ENCODE data around the gene CARD14.
A peak's percentile ranks its signal among the peaks of the same experiment; 100 is the strongest.

The CARD14 gene

DNA sequence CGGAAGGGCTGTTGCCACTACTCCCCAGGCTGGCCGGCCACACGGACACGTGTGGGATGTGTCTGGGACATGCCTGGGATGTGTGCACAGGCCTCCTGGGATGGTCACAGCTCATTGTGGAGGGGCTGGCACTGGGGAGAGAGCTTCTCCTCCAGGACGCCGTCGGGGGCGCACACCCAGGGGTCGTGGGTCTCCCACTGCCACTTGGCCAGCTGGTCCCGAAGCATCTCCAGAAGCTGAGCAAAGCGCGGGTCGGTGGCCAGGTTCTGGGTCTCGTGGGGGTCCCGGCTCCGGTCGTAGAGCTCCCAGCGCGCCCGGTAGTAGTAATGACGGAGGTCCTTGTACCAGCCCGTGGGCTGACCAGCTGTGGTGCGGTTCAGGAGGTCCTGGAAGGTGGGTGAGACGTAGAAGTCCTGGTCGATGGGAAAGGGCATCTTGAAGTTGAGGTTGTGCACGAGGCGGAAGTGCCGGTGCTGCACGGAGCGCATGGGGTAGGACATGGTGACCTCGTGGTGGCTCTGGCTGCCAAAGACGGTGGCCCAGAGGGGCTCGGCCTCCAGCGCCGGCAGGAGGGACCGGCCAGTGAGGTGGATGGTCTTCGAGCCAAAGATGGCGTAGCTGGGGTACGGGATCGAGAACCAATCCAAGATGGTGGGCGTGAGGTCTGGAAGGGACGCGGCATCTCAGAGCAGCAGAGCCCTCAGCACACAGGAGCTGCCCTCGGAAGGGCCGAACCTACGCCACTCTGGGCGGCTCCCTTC is 40.7 kb downstream of the CARD14 start:
- DNase-seq (ENCODE audit: low read depth in 3 of 3) = no peak

DNA sequence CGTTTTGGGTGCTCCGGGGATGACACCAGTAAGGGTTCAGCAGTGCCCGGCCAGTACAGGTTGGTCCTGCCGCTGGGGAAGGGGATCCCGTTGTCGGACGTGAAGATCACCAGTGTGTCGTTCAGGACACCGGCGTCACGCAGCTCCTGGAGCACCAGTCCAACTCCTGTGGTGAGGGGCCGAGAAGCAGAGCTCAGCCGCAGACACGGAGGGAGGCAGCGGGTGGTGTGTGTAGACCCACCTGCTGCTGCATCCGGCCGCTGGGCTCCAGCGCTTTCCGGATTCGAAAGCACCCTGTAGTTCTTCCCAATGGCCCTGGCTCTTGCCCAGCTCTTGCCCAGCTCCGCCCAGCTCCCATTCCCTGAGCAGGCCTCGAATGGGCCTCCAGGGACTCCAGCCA is 42.3 kb downstream of the CARD14 start:
- no peak for DNase-seq (ENCODE audit: low read depth in 3 of 3)

DNA sequence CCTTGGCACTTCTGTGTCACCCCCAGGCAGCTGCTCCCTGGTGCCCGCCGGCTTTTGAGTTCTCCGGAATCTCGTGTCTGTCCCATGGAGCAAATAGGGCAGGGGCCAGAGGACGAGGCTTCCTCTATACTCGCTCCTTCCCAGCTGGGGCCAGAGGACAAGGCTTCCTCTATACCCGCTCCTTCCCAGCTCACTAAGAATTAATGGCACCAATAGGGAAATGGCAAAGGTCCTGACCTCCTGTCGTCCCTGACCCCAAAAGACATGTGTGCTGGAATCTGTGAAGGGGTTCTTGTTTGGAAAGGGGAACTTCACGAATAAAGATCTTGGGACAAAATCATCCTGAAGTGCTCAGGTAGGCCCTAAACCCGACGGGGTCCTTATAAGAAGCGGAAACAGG is 42.7 kb downstream of the CARD14 start:
- no peak for DNase-seq (ENCODE audit: low read depth in 3 of 3)

DNA sequence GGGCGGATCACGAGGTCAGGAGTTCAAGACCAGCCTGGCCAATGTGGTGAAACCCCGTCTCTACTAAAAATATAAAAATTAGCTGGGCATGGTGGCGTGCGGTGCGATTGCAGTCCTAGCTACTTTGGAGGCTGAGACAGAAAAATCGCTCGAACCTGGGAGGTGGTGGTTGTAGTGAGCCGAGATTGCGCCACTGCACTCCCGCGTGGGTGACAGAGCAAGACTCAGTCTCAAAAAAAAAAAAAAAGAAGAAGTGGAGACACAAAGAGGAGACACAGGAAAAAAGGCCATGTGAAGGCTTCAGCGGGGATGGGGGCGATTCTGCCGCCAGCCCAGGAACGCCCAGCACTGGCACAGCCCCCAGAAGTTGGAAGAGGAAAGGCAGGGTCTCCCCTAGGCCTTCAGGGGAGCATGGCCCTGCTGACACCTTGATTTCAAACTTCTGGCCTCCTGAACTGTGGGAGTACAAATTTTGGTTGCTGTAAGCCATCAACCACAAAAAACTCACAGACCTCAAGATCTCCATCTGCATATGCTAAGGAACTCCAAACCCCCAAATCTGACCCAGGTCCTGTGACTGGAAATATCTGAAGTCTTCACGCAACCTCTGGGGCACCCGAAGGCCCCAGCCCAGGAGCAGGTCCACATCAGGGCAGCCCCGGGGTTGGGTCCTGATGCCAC is 43.3 kb downstream of the CARD14 start:
- DNase-seq (ENCODE audit: low read depth in 3 of 3) = no peak

DNA sequence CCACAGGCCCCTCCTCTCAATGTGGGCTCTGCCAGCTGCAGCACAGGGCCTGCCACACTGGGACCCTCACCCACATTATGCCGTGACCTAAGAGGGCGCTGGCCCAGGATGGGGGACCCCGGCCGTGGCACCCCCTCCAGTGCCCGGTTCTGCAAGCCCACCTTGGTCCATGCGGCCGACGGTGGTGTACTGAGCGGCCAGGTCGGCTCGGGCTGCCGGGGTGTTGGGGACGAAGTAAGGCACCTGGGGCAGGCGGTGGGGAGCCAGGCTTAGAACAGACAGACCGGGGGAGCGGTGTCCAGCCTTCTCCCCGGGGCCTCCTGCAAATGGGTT is 43.8 kb downstream of the CARD14 start:
- DNase-seq (ENCODE audit: low read depth in 3 of 3) = no peak

DNA sequence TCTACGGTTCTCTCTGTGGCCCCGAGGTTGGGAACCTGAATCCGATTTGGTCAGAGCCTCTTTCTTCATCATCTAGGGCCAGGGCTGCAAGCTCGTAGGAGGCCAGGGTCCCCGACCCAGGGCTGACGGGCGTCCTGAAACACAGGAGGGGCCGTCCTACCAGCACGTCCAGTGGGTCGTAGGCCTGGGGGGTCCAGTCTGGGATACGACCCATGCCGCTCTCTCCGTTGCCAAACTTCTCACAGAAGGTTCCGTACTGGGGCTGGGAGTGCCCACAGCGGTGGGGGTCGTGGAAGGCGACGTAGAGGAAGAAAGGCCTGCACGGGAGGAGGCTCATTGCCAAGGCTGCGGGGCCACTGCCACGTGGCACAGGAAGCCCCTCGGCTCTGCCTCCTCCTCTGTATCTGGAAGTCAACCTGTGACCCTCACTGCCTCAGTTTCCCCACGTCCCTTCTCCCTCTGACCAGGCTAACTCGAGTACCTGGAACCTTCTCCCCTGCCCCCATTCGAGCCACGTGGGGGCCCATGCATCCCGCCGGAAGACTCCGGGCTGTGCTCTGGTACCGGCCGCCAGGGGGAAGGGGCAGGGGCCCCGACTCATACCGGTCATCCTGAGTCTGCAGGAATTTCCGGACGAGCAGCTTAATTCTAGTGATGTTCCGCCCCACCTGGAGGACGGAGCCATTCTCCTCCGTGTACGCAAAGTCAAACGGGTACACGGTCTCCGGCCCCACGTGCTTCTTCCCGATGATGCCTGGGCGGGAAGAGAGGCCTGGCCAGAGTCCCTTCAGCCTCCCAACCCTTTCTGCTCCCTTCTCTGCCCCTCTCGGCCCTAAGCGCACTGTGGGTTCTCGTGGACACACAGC is 44.4 kb downstream of the CARD14 start:
- DNase-seq (ENCODE audit: low read depth in 3 of 3) = no peak

DNA sequence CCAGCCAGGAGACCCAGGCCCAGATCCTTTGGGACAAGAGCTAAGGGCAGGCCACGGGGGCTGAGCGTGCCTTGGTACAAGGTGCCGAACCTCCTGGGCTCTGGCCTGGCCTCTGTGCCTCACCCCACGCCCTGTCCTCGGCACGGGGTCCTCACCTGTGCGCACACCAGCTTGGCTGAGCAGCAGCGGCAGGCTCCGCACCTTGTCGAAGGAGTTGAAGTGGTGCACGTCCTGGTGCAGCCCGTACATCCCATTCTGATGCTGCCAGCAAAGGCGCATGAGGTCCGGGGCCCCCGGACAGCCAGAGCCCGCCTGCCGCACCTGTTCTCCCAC is 45.0 kb downstream of the CARD14 start:
- no peak for DNase-seq (ENCODE audit: low read depth in 3 of 3)

DNA sequence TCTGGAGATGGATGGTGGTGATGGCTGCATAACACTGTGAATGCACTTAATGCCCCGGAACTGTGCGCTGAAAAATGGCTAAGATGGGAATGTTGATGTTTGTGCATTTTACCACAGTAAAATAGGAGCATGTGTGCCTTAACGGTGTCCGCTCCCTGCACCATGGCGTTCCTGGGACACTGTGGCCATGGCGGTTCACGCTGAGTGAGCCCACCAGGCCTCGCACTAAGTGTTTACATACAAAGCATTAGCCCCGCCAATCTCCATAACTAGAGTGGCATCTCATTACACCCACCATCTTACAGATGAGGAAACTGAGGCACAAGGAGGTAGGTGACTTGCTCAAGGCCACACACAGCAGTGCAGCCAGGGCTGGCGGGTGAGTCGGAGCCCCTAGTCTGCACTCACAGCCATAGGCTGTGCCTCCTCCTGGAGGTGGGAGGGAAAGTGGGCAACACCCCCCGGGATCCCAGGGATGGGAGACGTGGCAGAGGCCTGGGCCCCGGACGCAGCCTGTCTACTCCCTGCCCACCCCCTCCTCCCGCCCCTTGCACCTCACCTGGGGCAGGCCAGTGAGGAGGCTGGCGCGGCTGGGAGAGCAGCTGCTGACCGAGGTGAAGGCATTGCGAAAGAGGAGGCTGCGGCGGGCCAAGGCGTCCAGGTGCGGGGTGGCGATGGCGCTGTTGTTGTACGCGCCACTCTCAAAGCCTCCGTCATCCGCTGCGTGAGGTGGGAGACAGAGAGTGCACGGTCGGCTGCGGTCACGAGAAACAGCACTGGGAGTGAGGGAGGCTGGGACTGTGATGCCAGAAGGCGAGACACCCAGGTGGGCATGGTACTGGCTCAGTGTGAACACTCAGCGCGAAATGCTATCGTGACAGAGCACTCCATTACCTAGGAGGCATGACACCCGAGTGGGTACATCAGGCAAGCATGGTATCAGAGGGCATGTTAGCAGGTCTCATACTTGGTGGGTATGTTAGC is 46.9 kb downstream of the CARD14 start:
- DNase-seq (ENCODE audit: low read depth in 3 of 3) = no peak

DNA sequence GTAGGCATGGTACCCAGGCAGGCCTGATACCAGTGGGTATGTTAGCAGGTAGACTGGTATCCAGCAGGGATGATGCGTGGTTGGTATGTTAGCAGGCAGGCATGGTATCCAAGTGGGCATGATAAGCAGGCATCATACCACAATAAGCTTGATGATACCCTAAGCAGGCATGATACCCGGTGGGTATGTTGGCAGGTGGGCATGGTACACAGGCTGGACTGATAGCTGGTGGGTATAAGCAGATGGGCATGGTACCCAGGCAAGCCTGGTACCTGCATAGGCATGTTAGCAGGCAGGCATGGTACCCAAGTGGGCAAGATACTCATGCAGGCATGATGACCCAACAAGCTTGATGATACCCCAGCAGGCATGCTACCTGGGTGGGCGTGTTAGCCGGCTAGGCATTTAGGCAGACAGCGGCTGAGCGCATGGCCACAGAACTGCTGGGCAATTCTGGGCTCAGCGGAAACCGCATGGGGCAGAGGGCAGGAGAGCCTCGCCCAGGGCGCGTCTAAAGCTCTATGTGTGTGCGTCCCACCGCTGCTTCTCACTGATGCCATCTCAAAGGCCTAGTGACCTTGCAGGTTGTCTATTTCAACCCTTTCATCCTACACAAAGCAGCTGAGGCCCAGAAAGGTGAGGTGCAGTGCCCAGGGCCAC is 48.0 kb downstream of the CARD14 start:
- no peak for DNase-seq (ENCODE audit: low read depth in 3 of 3)

DNA sequence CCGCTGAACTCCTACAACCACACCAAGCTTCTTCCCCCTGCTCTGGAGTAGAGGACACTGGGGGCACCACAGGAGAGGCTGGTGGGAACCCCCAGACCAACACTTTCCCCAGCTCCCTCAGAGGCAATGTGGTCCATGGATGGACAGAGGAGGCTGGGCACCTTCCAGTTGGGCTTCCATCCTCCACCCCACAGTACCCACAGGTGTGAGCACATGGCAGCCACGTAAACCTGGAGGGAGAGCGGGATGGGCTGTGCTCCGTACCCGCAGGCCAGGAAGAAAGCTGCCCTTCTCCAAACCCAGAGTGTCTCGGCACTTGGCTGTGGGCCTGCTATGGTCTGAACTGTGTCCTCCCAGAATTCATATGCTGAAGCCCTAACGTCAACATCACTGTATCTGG is 48.6 kb downstream of the CARD14 start:
- DNase-seq (ENCODE audit: low read depth in 3 of 3) = no peak

DNA sequence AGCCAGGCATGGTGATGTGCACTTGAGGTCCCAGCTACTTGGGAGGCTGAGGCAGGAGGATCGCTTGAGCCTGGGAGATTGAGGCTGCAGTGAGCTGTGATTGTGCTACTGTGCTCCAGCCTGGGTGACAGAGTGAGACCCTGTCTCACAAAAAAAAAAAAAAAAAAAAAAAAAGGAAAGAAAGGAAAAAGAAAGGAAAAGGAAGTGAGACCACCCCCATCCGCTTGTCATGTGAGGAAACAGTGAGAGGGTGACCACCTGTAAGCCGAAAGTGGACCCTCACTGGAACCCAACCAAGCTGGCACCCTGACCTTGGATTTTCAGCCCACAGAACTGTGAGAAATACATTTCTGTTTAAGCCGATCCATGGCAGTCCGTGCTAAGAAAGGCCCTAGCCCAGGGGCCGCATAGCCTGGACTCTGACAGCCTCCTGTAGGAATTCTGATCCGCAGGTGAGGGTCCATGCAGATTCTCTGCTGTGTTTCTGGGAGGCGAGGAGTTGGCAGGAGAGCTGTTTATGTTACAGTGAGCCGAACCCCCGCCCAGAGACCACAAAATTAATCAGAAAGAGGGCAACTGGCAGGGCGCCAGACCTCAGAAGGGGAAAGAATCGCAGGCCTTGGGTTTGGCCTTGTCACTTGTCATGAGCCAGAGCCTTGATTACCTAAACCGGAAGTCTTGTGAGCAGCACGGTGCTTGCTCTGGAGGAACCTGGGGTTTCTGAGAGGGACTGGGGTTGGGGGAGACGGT is 49.4 kb downstream of the CARD14 start:
- DNase-seq (ENCODE audit: low read depth in 3 of 3) = peak; percentile 78 to 91 (median 83)

DNA sequence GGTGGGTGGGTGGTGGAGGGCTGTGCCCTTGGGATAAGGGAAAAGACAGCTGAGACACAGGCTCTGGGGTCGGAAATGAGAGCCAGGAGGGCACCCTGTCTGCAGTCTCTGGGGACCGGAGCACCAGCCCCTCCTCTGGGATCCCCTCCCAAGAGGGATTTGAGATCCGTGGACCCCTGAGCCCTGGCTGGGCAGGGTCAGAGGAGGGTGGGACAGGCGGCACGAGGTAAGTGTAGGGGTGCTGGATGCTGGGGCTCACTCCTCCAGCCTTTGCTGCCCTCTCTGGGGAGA is 49.9 kb downstream of the CARD14 start:
- no peak for DNase-seq (ENCODE audit: low read depth in 3 of 3)

DNA sequence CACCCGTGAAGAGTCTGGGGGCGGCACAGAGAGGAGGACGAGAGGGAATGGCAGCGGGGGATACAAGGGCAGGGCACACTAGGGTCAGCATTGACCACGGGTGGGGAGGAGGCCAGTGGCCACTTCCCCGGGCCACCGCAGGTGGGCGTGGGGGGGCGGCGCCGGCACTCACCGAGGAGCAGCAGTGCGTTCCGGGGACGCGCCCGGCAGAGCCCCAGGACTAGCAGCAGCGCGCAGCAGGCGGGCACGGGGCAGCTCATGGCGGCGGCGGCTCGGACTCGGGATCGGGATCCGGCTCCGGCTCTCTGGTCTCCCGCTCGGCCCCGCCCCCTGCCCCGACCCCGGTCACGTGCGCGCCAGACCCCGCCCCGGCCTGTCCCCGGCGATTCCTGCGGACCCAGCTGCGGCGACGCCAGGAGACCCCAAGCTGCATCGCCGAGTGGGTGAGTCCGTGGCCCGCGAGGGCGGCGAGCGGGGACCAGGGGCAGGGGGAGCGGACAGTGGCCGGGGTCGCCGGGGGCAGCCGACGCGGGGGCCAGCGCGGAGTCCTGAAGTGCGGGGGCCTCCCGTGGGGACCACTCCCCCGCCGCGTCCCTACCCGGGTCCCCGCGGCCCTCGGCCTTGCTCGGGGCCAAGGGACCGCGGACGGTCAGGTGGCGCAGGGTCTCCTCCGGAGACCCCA is 50.4 kb downstream of the CARD14 start, which contains the start of the genes SGSH and SLC26A11:
SGSH (minus strand) TSS at position 280 of the 682 bp plus-strand sequence; CDS start at position 260, 20 bp downstream.
SLC26A11 (plus strand) TSS at position 374 of the 682 bp plus-strand sequence. CDS start 1,134 bp downstream, outside the sequence.
- peak; percentile 15 to 58 (median 25) for DNase-seq (ENCODE audit: low read depth in 3 of 3)

DNA sequence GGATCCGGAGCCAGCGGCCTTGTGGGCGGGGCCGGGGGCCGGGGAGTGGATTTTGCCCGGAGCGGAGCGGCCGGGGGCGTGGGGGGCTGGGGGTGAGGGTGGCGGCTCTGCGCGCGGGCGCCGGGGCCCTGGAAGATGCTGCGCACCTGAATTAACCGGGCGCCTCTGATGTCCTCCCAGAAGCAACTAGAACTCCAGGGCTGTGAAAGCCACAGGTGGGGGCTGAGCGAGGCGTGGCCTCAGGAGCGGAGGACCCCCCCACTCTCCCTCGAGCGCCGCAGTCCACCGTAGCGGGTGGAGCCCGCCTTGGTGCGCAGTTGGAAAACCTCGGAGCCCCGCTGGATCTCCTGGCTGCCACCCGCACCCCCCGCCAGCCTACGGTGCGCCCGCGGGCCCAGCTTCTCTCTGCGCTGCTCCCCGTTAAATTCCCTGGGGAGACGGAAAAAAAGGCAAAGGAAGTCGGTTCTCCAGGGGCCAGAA is 50.9 kb downstream of the CARD14 start:
- no peak for DNase-seq (ENCODE audit: low read depth in 3 of 3)

DNA sequence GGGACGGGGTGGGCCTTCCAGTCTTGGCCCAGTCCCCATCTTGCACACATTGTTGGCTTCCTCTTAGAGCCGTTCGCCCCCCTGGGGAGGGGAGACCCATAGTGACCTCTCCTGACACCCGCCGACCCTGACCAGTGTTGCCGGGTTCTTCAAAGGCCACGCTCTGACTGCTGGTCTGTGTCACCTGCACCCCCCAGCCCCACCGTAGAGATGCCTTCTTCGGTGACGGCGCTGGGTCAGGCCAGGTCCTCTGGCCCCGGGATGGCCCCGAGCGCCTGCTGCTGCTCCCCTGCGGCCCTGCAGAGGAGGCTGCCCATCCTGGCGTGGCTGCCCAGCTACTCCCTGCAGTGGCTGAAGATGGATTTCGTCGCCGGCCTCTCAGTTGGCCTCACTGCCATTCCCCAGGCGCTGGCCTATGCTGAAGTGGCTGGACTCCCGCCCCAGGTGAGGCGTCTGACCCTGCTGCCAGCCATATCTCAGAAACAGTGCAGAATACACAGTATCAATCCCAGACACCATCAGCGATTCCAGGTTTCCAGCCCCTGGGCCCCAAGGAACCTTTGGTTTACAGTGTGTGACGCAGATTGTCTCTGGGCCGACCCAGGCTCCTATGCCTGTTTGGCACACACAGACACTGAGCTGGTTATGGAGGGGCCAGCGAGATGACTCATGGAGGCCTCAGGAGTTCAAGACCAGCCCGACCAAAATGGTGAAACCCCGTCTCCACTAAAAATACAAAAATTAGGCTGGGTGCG is 51.7 kb downstream of the CARD14 start:
- DNase-seq (ENCODE audit: low read depth in 3 of 3) = no peak

DNA sequence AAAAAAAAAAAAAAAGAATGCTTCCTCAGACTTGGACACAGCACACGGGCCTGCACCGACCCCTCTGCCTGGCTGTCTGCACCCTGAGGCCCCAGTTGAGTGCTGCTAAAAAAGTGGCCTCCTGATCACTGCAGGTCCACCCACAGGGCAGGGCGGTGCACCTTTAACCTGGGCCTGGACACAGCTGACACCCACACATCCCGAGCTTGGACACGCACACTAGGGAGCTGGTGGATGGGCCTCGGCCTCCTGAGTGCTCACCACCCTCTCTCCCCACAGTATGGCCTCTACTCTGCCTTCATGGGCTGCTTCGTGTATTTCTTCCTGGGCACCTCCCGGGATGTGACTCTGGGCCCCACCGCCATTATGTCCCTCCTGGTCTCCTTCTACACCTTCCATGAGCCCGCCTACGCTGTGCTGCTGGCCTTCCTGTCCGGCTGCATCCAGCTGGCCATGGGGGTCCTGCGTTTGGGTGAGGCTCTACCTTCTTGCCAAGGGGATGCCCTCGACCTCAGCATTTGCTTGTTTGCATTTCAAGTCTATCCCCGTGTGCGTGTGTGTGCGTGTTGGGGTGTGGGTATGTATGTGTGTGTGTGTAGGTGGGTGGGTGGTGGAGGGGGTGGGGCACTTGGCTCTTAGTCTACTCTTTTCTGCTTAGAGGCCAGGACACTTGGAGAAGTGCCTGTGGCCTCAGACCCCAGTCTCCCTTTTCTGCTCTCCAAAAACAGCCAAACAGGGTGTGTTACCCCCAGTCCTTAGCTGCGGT is 52.7 kb downstream of the CARD14 start:
- no peak for DNase-seq (ENCODE audit: low read depth in 3 of 3)

DNA sequence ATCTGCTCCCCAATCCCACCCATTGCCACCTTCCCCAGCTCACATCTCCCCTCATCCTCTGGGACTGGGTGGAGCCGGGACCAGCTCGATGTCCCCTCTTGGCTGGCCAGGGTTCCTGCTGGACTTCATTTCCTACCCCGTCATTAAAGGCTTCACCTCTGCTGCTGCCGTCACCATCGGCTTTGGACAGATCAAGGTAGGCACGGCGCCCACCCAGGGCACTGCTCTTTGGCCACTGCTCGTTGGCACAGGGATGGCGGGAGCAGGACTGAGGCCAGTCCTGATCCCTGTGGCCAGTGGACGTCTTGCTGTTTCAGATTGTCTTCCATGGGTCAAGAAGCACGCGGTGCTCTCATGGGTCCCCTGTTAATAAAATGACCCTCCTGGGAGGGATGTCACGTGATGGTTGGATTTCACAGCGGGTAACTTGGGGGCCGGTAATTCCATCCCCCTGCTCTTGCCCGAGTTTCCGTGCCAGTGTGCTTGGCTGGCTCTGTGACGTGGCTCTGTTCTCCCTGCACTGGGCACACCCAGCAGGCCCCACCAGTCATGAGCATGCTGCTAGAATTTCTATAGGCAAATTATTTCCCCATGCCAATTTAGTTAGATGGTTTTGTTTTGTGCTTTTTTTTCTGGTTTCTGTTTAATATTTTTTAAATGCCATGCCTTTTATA is 53.4 kb downstream of the CARD14 start:
- DNase-seq (ENCODE audit: low read depth in 3 of 3) = no peak

All from stimulated activated CD4-positive, alpha-beta T cell treated with anti-CD3 and anti-CD28 coated beads, TNF-alpha, amount 100 ng/mL, for 4 hours (primary cell).